Measurements from ENCODE around the gene OR2F1.

The OR2F1 gene

GRCh38 chr7:143929224-143929920 lies 25.3 kb upstream of the OR2F1 start:
- Histone ChIP-seq H3K4me1 (ENCODE audit: control insufficient read depth, insufficient read depth, low read length) (no peaks in the 10 kb centered on the region), H3K9ac (ENCODE audit: low read depth, low read length) (no peak overlapping the region), H3K9me3 (ENCODE audit: control insufficient read depth, insufficient read depth, low read length) (no peaks in the 10 kb centered on the region), H3K27me3 (ENCODE audit: control insufficient read depth, insufficient read depth, low read length) (no peaks in the 10 kb centered on the region), H3K27ac (ENCODE audit: low read depth, low read length) (no peak overlapping the region), H3K36me3 (ENCODE audit: control insufficient read depth, insufficient read depth, low read length) (no peaks in the 10 kb centered on the region), H3K4me3 (ENCODE audit: low read depth, low read length) (no peak overlapping the region)

DNA sequence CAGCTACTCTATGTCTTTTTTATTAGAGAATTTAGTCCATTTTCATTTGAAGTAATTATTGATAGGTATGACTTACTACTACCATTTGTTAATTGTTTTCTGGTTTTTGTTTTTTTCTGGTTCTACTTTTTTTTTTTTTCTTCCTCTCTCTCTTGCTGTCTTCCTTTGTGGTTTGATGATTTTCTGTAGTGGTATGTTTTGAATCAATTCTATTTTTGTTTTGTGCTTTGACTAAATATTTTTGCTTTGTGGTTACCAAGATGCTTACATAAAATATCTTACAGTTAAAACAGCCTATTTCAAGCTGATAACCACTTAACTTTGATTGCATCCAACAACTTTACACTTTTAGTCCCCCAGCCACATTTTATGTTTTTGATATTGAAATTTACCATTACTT lies 22.9 kb upstream of the OR2F1 start:
- Histone ChIP-seq H3K4me3 (ENCODE audit: low read depth, low read length) (no peak overlapping the region), H3K4me1 (ENCODE audit: control insufficient read depth, insufficient read depth, low read length) (no peaks in the 10 kb centered on the region), H3K27me3 (ENCODE audit: control insufficient read depth, insufficient read depth, low read length) (no peaks in the 10 kb centered on the region), H3K9me3 (ENCODE audit: control insufficient read depth, insufficient read depth, low read length) (no peaks in the 10 kb centered on the region), H3K27ac (ENCODE audit: low read depth, low read length) (no peak overlapping the region), H3K9ac (ENCODE audit: low read depth, low read length) (no peak overlapping the region), H3K36me3 (ENCODE audit: control insufficient read depth, insufficient read depth, low read length) (no peaks in the 10 kb centered on the region)

DNA sequence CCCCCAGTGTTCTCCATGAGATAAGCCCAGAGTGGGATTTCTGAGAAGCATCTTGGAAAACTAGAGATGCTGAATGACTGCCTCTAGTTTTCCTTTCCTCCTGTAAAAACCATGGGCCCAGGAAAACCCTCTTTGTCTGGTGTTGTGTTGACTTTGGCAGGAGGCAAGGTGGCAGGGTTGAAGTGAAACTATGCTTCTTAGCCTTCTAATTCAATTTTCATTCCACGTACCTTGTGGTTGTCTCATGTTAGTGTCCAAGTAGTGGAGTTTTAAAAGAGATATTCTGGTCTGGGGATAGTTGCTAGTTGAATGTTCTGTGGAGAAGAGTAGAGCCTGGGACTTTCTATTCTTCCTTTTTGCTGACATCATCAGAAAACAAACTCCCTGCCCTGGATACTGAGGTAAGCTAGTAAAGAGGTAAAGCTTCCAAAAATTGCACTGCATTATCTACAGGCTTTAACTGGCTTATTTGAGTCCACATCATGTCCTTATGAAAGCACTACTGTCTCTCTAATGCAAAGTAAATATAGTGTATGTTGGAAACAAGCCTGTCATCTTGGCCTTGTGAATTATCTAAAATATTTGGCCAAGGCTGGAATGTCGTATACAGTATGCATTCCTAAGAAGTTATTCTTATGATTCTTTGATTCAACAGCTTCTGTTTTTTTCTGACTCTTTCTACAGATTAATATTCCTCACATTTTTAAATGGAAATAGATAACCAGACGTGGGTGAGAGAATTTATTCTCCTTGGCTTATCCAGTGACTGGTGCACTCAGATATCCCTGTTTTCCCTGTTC lies 19.9 kb upstream of the OR2F1 start, which contains the start of gene OR2F2:
Gene OR2F2 (plus strand): TSS at position 708 of the 800 bp plus-strand sequence. CDS start 0 bp downstream, at position 708.
- Histone ChIP-seq H3K9me3 (ENCODE audit: control insufficient read depth, insufficient read depth, low read length) (no peaks in the 10 kb centered on the region), H3K27me3 (ENCODE audit: control insufficient read depth, insufficient read depth, low read length) (no peaks in the 10 kb centered on the region), H3K9ac (ENCODE audit: low read depth, low read length) (no peak within 1 kb of the TSS), H3K36me3 (ENCODE audit: control insufficient read depth, insufficient read depth, low read length) (no peaks in the 10 kb centered on the region), H3K4me1 (ENCODE audit: control insufficient read depth, insufficient read depth, low read length) (no peaks in the 10 kb centered on the region), H3K27ac (ENCODE audit: low read depth, low read length) (no peak within 1 kb of the TSS), H3K4me3 (ENCODE audit: low read depth, low read length) (no peak within 1 kb of the TSS)

- Histone ChIP-seq H3K9ac (ENCODE audit: low read depth, low read length) (no peak overlapping the region), H3K36me3 (ENCODE audit: control insufficient read depth, insufficient read depth, low read length) (no peaks in the 10 kb centered on the region), H3K27me3 (ENCODE audit: control insufficient read depth, insufficient read depth, low read length) (no peaks in the 10 kb centered on the region), H3K27ac (ENCODE audit: low read depth, low read length) (no peak overlapping the region), H3K4me3 (ENCODE audit: low read depth, low read length) (no peak overlapping the region), H3K9me3 (ENCODE audit: control insufficient read depth, insufficient read depth, low read length) (no peaks in the 10 kb centered on the region), H3K4me1 (ENCODE audit: control insufficient read depth, insufficient read depth, low read length) (no peaks in the 10 kb centered on the region)
These were observed 18.3 kb upstream of the OR2F1 start for GRCh38 chr7:143936087-143937009.

DNA sequence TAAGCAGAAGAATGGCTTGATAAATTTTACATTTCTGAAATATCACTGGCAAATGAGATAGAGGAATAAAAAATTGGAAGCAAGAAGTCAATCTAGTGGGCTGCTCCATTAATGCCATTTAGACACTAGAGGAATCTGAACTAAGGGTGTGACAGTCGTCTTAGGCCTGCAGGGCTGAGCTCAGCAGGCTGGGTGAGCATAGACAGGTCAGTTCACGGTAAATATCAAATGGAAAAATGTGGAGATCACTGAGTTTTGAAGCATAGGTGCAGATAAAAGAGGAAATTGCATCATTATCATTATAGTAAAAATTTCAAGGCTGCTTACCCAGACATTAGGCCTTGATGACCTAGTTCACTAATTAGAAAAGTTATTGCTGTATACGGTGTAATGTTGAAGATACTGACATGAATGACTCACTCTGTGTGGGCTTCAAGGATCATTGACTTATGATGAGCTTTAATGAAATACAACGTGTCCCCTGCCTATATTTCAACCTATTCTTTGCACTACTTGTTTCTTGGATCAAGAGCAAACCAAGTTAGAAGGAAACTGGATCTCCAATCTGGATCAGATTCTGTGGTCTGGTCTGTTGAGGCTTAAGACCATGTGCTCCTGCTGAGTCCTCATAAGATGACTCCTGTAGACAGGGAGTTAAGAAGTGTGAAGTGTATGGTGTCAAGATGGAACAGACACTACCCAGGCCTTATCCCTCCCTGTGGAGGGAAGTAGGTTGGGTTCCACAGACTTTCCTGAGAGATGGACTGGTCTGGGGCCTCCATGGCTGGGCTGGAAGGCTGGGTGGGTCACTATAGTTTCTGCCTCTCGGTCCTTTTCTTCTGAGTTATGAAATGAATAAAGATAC lies 16.0 kb upstream of the OR2F1 start:
- Histone ChIP-seq H3K27me3 (ENCODE audit: control insufficient read depth, insufficient read depth, low read length) (no peaks in the 10 kb centered on the region), H3K9ac (ENCODE audit: low read depth, low read length) (no peak overlapping the region), H3K4me1 (ENCODE audit: control insufficient read depth, insufficient read depth, low read length) (no peaks in the 10 kb centered on the region), H3K36me3 (ENCODE audit: control insufficient read depth, insufficient read depth, low read length) (no peaks in the 10 kb centered on the region), H3K4me3 (ENCODE audit: low read depth, low read length) (no peak overlapping the region), H3K27ac (ENCODE audit: low read depth, low read length) (no peak overlapping the region), H3K9me3 (ENCODE audit: control insufficient read depth, insufficient read depth, low read length) (no peaks in the 10 kb centered on the region)

DNA sequence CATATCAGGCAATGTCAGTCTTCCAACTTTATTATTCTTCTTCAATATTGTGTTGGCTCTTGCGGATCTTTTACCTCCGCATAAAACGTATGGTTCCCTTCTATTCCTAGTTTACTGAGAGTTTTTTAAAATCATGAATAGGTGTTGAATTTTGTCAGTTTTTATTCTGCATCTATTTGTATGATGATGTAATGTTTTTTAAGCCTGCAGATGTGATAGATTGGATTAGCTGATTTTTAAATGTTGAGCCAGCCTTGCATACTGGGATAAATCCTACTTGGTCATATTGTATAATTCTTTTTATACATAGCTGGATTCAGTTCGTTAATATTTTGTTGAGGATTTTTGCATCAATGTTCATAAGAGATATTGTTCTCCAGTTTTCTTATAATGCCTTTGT lies 9.2 kb upstream of the OR2F1 start:
- Histone ChIP-seq H3K4me1 (ENCODE audit: control insufficient read depth, insufficient read depth, low read length) (no peaks in the 10 kb centered on the region), H3K9me3 (ENCODE audit: control insufficient read depth, insufficient read depth, low read length) (no peaks in the 10 kb centered on the region), H3K27me3 (ENCODE audit: control insufficient read depth, insufficient read depth, low read length) (no peaks in the 10 kb centered on the region), H3K27ac (ENCODE audit: low read depth, low read length) (no peak overlapping the region), H3K9ac (ENCODE audit: low read depth, low read length) (no peak overlapping the region), H3K4me3 (ENCODE audit: low read depth, low read length) (no peak overlapping the region), H3K36me3 (ENCODE audit: control insufficient read depth, insufficient read depth, low read length) (no peaks in the 10 kb centered on the region)

GRCh38 chr7:143947111-143947510 lies 7.5 kb upstream of the OR2F1 start:
- no peak overlapping the region for H3K9ac ChIP-seq (ENCODE audit: low read depth, low read length)
- H3K4me1 ChIP-seq (ENCODE audit: control insufficient read depth, insufficient read depth, low read length) = no peaks in the 10 kb centered on the region
- no peaks in the 10 kb centered on the region for H3K36me3 ChIP-seq (ENCODE audit: control insufficient read depth, insufficient read depth, low read length)
- no peak overlapping the region for H3K27ac ChIP-seq (ENCODE audit: low read depth, low read length)
- no peaks in the 10 kb centered on the region for H3K9me3 ChIP-seq (ENCODE audit: control insufficient read depth, insufficient read depth, low read length)
- no peaks in the 10 kb centered on the region for H3K27me3 ChIP-seq (ENCODE audit: control insufficient read depth, insufficient read depth, low read length)
- H3K4me3 ChIP-seq (ENCODE audit: low read depth, low read length) = no peak overlapping the region

- H3K36me3 ChIP-seq (ENCODE audit: control insufficient read depth, insufficient read depth, low read length) = no peaks in the 10 kb centered on the region
- no peak overlapping the region for H3K4me3 ChIP-seq (ENCODE audit: low read depth, low read length)
- H3K4me1 ChIP-seq (ENCODE audit: control insufficient read depth, insufficient read depth, low read length) = no peaks in the 10 kb centered on the region
- H3K27me3 ChIP-seq (ENCODE audit: control insufficient read depth, insufficient read depth, low read length) = no peaks in the 10 kb centered on the region
- H3K9me3 ChIP-seq (ENCODE audit: control insufficient read depth, insufficient read depth, low read length) = no peaks in the 10 kb centered on the region
- H3K9ac ChIP-seq (ENCODE audit: low read depth, low read length) = no peak overlapping the region
- H3K27ac ChIP-seq (ENCODE audit: low read depth, low read length) = no peak overlapping the region
These were observed 5.9 kb upstream of the OR2F1 start for GRCh38 chr7:143948733-143949132.

GRCh38 chr7:143953421-143953820 lies 1.2 kb upstream of the OR2F1 start:
- H3K27ac ChIP-seq (ENCODE audit: low read depth, low read length) = no peak overlapping the region
- no peaks in the 10 kb centered on the region for H3K9me3 ChIP-seq (ENCODE audit: control insufficient read depth, insufficient read depth, low read length)
- no peaks in the 10 kb centered on the region for H3K36me3 ChIP-seq (ENCODE audit: control insufficient read depth, insufficient read depth, low read length)
- peaks cover 9% of the 10 kb centered on the region for H3K4me1 ChIP-seq (ENCODE audit: control insufficient read depth, insufficient read depth, low read length)
- H3K4me3 ChIP-seq (ENCODE audit: low read depth, low read length) = no peak overlapping the region
- H3K27me3 ChIP-seq (ENCODE audit: control insufficient read depth, insufficient read depth, low read length) = no peaks in the 10 kb centered on the region
- H3K9ac ChIP-seq (ENCODE audit: low read depth, low read length) = no peak overlapping the region

- no peak overlapping the region for H3K4me3 ChIP-seq (ENCODE audit: low read depth, low read length)
- no peak overlapping the region for H3K27ac ChIP-seq (ENCODE audit: low read depth, low read length)
- H3K9ac ChIP-seq (ENCODE audit: low read depth, low read length) = no peak overlapping the region
- H3K4me1 ChIP-seq (ENCODE audit: control insufficient read depth, insufficient read depth, low read length) = peaks cover 16% of the 10 kb centered on the region
- H3K27me3 ChIP-seq (ENCODE audit: control insufficient read depth, insufficient read depth, low read length) = no peaks in the 10 kb centered on the region
- no peaks in the 10 kb centered on the region for H3K36me3 ChIP-seq (ENCODE audit: control insufficient read depth, insufficient read depth, low read length)
- H3K9me3 ChIP-seq (ENCODE audit: control insufficient read depth, insufficient read depth, low read length) = no peaks in the 10 kb centered on the region
These were observed 509 bp upstream of the OR2F1 start for GRCh38 chr7:143954135-143954534.

All from HUES48 (cell line).